ENCODE measurements around the gene SLC9A1.

The SLC9A1 gene

DNA sequence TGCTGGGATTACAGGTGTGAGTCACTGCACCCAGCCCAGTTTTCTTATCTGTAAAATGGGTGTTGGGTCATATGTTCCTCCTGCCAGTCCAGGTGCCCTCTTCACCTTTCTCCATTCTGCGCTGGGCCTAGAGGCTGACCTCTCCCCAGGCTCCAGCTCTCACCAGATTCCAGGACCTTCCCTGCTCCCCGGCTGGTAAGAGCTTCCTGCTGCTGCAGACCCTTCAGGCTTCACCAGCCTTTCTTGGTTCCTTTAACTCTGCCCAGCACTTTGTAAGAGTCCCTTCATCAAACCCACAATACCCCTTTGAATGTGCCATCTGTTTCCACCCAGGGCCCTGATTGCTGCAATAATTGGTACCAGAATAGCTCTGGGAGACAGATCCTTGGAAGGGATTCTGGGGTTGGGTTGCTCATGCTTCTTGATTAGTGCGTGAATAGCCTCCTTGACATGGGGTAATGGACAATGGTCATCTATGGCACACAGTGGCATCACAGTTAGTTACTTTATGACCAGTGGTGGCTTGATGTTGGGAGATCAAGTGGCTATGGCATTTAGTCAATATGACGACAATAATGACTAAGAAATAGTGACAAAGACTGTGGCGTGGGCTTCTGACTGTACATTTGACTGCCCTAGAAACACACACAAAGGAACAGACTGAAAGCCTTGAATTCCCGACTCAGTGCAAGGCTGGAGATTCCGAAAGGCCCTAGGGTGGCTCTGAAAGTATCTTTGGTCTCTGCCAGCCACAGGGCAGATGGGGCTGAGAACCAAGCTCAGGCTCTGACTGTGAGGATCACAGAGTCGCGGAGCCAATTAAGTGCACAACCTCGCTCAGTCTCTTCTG is 67.3 kb downstream of the SLC9A1 start:
- Histone ChIP-seq H3K36me3 (ENCODE audit: control insufficient read depth in 2 of 2, insufficient read depth in 1 of 2, low read length in 2 of 2) (no peaks in the 10 kb centered on the region), H3K4me3 (ENCODE audit: low read depth, low read length) (no peak overlapping the region), H3K9me3 (ENCODE audit: control insufficient read depth, insufficient read depth, low read depth, low read length) (no peaks in the 10 kb centered on the region), H3K27ac (ENCODE audit: extremely low read depth, low read depth, low read length) (no peak overlapping the region), H3K4me1 (ENCODE audit: control insufficient read depth, insufficient read depth, low read length) (no peaks in the 10 kb centered on the region)
- TF ChIP-seq GLIS1 (tag by site-specific recombination; IDR thresholded peaks at IDR 0.05) (no peak), ZNF596 (tag by site-specific recombination; IDR thresholded peaks at IDR 0.05) (no peak), ZNF350 (tag by site-specific recombination; IDR thresholded peaks at IDR 0.05) (no peak), ZSCAN16 (tag by site-specific recombination; IDR thresholded peaks at IDR 0.05) (no peak), ZNF529 (tag by site-specific recombination; IDR thresholded peaks at IDR 0.05; ENCODE audit: insufficient replicate concordance) (no peak), ZNF16 (tag by site-specific recombination; IDR thresholded peaks at IDR 0.05; ENCODE audit: low read depth) (no peak), ZNF548 (tag by site-specific recombination; IDR thresholded peaks at IDR 0.05) (no peak), HOXC10 (CRISPR knock-in tag; IDR thresholded peaks at IDR 0.05) (no peak), ZNF623 (tag by site-specific recombination; IDR thresholded peaks at IDR 0.05) (no peak), ZBTB20 (tag by site-specific recombination; IDR thresholded peaks at IDR 0.05) (no peak), ZBTB17 (tag by site-specific recombination; IDR thresholded peaks at IDR 0.05) (no peak), HOXA7 (CRISPR knock-in tag; IDR thresholded peaks at IDR 0.05; ENCODE audit: borderline replicate concordance) (no peak), ZNF426 (tag by site-specific recombination; IDR thresholded peaks at IDR 0.05) (no peak), ZNF521 (tag by site-specific recombination; IDR thresholded peaks at IDR 0.05) (no peak)
- TF ChIP-seq, protein P1, sequence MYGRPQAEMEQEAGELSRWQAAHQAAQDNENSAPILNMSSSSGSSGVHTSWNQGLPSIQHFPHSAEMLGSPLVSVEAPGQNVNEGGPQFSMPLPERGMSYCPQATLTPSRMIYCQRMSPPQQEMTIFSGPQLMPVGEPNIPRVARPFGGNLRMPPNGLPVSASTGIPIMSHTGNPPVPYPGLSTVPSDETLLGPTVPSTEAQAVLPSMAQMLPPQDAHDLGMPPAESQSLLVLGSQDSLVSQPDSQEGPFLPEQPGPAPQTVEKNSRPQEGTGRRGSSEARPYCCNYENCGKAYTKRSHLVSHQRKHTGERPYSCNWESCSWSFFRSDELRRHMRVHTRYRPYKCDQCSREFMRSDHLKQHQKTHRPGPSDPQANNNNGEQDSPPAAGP (tag by site-specific recombination; IDR thresholded peaks at IDR 0.05), result no peak
- TF ChIP-seq, protein P2, sequence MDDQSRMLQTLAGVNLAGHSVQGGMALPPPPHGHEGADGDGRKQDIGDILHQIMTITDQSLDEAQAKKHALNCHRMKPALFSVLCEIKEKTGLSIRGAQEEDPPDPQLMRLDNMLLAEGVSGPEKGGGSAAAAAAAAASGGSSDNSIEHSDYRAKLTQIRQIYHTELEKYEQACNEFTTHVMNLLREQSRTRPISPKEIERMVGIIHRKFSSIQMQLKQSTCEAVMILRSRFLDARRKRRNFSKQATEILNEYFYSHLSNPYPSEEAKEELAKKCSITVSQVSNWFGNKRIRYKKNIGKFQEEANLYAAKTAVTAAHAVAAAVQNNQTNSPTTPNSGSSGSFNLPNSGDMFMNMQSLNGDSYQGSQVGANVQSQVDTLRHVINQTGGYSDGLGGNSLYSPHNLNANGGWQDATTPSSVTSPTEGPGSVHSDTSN (CRISPR knock-in tag; IDR thresholded peaks at IDR 0.05), result no peak
- POLR2A ChIA-PET, result interaction anchor here (0.6 kb wide), 1 partner anchor 157 kb away, joined by 13 read pairs; no protein-coding TSS in a partner anchor
- CTCF ChIA-PET, result interaction anchor here (0.6 to 0.7 kb wide), 4 partner anchors 45 to 1189 kb away, joined by 3 to 4 read pairs (median 4); no protein-coding TSS in a partner anchor

DNA sequence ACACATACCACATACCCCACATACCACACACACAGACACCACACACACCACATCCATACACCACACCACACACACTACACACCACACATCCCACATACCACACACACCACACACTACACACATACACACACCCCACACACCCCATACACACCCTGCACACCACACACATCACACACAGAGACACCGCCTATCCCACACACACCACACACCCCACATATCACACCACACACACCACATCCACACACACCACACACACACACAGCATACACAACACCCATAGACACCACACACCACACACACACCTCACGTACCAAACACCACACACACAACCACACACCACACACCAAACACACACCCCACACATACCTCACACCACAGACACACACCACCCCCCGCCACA is 68.3 kb downstream of the SLC9A1 start:
- ChIA-PET CTCF (no interaction called here), POLR2A (no interaction called here)
- no peaks in the 10 kb centered on the region for H3K4me1 ChIP-seq (ENCODE audit: control insufficient read depth, insufficient read depth, low read length)
- H3K27ac ChIP-seq (ENCODE audit: extremely low read depth, low read depth, low read length), result no peak overlapping the region
- no peaks in the 10 kb centered on the region for H3K9me3 ChIP-seq (ENCODE audit: control insufficient read depth, insufficient read depth, low read depth, low read length)
- H3K36me3 ChIP-seq (ENCODE audit: control insufficient read depth in 2 of 2, insufficient read depth in 1 of 2, low read length in 2 of 2), result no peaks in the 10 kb centered on the region
- H3K4me3 ChIP-seq (ENCODE audit: low read depth, low read length), result no peak overlapping the region
- no peak for TF ChIP-seq ZNF354C (tag by site-specific recombination; IDR thresholded peaks at IDR 0.05; ENCODE audit: borderline replicate concordance, low read depth)
- TF ChIP-seq ZNF157 (tag by site-specific recombination; IDR thresholded peaks at IDR 0.05), result peak; percentile 46; the same call in 1 of the 2 replicates
- peak; percentile 82; the same call in 1 of the 2 replicates for TF ChIP-seq ZNF473 (tag by site-specific recombination; IDR thresholded peaks at IDR 0.05)
- TF ChIP-seq RBAK (tag by site-specific recombination; IDR thresholded peaks at IDR 0.05), result 0 out of 2 replicates have a peak, but pooled peaks have one; percentile 37
- TF ChIP-seq ZNF140 (tag by site-specific recombination; IDR thresholded peaks at IDR 0.05), result no peak
- peak; percentile 68; the same call in 1 of the 2 replicates for TF ChIP-seq SALL2 (tag by site-specific recombination; IDR thresholded peaks at IDR 0.05; ENCODE audit: borderline replicate concordance)
- TF ChIP-seq ZNF37A (tag by site-specific recombination; IDR thresholded peaks at IDR 0.05), result no peak
- no peak for TF ChIP-seq ZEB2 (tag by site-specific recombination; IDR thresholded peaks at IDR 0.05)
- TF ChIP-seq ZNF776 (tag by site-specific recombination; IDR thresholded peaks at IDR 0.05; ENCODE audit: borderline replicate concordance), result no peak
- TF ChIP-seq, protein P3, sequence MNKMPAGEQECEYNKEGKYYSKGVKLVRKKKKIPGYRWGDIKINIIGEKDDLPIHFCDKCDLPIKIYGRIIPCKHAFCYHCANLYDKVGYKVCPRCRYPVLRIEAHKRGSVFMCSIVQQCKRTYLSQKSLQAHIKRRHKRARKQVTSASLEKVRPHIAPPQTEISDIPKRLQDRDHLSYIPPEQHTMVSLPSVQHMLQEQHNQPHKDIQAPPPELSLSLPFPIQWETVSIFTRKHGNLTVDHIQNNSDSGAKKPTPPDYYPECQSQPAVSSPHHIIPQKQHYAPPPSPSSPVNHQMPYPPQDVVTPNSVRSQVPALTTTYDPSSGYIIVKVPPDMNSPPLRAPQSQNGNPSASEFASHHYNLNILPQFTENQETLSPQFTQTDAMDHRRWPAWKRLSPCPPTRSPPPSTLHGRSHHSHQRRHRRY (tag by site-specific recombination; IDR thresholded peaks at IDR 0.05), result no peak
- 0 out of 2 replicates have a peak, but pooled peaks have one; percentile 43 for TF ChIP-seq ZNF311 (tag by site-specific recombination; IDR thresholded peaks at IDR 0.05; ENCODE audit: borderline replicate concordance)

Measured in HEK293 (cell line).